WTC11 (cell line): ENCODE data around the gene ZC3H8.

Experiments
- ATF2 ChIP-seq: sonication (generic); formaldehyde crosslinking; IDR thresholded peaks from 2 replicates; pipeline ENCODE4 v1.8.1; 2022; ENCODE audit warnings: low read depth, missing genetic modification reagents, borderline replicate concordance
- ATF3 ChIP-seq: sonication (generic); formaldehyde crosslinking; conservative IDR thresholded peaks from 2 replicates; pipeline ENCODE4 v1.8.1; 2022; ENCODE audit warnings: mild to moderate bottlenecking, missing genetic modification reagents
- CREB1 ChIP-seq: sonication (generic); formaldehyde crosslinking; IDR thresholded peaks from 2 replicates; pipeline ENCODE4 v1.8.0; 2023; ENCODE audit warnings: mild to moderate bottlenecking, missing genetic modification reagents
- CREM ChIP-seq: sonication (generic); formaldehyde crosslinking; IDR thresholded peaks from 2 replicates; pipeline ENCODE4 v1.8.1; 2022; ENCODE audit warnings: mild to moderate bottlenecking, missing genetic modification reagents, moderate library complexity
- EMX1 ChIP-seq: fragments of 250-450 bp; sonication (Bioruptor Pico); IDR thresholded peaks from 2 replicates; pipeline ENCODE4 v1.8.0; 2021; ENCODE audit warnings: mild to moderate bottlenecking
- FOXK1 ChIP-seq: sonication (generic); formaldehyde crosslinking; IDR thresholded peaks from 2 replicates; pipeline ENCODE4 v1.8.0; 2022; ENCODE audit warnings: mild to moderate bottlenecking, moderate library complexity, missing genetic modification reagents
- NFE2L1 ChIP-seq: sonication (generic); formaldehyde crosslinking; IDR thresholded peaks from 2 replicates; pipeline ENCODE4 v1.8.1; 2023; ENCODE audit warnings: missing genetic modification reagents
- NR3C1 ChIP-seq: sonication (generic); formaldehyde crosslinking; conservative IDR thresholded peaks from 2 replicates; pipeline ENCODE4 v1.8.1; 2023; ENCODE audit warnings: low read depth, mild to moderate bottlenecking, missing genetic modification reagents
- USF1 ChIP-seq: sonication (generic); formaldehyde crosslinking; IDR thresholded peaks from 2 replicates; pipeline ENCODE4 v1.8.0; 2022; ENCODE audit warnings: mild to moderate bottlenecking, missing genetic modification reagents
- USF2 ChIP-seq: sonication (generic); formaldehyde crosslinking; IDR thresholded peaks from 2 replicates; pipeline ENCODE4 v1.8.1; 2023; ENCODE audit warnings: mild to moderate bottlenecking, missing genetic modification reagents, moderate library complexity
- ZNF138 ChIP-seq: sonication (generic); formaldehyde crosslinking; conservative IDR thresholded peaks from 2 replicates; pipeline ENCODE4 v1.8.1; 2022; ENCODE audit warnings: mild to moderate bottlenecking, moderate library complexity, missing genetic modification reagents
- TF ChIP-seq, protein P1 (sequence below): sonication (generic); formaldehyde crosslinking; IDR thresholded peaks from 2 replicates; pipeline ENCODE4 v1.8.1; 2022; ENCODE audit warnings: low read depth, mild to moderate bottlenecking, moderate library complexity, missing genetic modification reagents, borderline replicate concordance
- TF ChIP-seq, protein P2 (sequence below): fragments of 200-600 bp; IDR thresholded peaks from 2 replicates; pipeline ENCODE4 v1.8.0; 2022; ENCODE audit warnings: antibody characterized with exemption
- TF ChIP-seq, protein P3 (sequence below): sonication (generic); formaldehyde crosslinking; IDR thresholded peaks from 2 replicates; pipeline ENCODE4 v1.8.0; 2022; ENCODE audit warnings: mild to moderate bottlenecking, missing genetic modification reagents

- TF ChIP-seq, protein P1, sequence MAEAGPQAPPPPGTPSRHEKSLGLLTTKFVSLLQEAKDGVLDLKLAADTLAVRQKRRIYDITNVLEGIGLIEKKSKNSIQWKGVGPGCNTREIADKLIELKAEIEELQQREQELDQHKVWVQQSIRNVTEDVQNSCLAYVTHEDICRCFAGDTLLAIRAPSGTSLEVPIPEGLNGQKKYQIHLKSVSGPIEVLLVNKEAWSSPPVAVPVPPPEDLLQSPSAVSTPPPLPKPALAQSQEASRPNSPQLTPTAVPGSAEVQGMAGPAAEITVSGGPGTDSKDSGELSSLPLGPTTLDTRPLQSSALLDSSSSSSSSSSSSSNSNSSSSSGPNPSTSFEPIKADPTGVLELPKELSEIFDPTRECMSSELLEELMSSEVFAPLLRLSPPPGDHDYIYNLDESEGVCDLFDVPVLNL (CRISPR knock-in tag) = no peak
- no peak for TF ChIP-seq ZNF138 (CRISPR knock-in tag)
- TF ChIP-seq, protein P2, sequence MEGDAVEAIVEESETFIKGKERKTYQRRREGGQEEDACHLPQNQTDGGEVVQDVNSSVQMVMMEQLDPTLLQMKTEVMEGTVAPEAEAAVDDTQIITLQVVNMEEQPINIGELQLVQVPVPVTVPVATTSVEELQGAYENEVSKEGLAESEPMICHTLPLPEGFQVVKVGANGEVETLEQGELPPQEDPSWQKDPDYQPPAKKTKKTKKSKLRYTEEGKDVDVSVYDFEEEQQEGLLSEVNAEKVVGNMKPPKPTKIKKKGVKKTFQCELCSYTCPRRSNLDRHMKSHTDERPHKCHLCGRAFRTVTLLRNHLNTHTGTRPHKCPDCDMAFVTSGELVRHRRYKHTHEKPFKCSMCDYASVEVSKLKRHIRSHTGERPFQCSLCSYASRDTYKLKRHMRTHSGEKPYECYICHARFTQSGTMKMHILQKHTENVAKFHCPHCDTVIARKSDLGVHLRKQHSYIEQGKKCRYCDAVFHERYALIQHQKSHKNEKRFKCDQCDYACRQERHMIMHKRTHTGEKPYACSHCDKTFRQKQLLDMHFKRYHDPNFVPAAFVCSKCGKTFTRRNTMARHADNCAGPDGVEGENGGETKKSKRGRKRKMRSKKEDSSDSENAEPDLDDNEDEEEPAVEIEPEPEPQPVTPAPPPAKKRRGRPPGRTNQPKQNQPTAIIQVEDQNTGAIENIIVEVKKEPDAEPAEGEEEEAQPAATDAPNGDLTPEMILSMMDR = no peak
- TF ChIP-seq NR3C1 = no peak
- TF ChIP-seq FOXK1 (CRISPR knock-in tag) = no peak
- TF ChIP-seq, protein P3, sequence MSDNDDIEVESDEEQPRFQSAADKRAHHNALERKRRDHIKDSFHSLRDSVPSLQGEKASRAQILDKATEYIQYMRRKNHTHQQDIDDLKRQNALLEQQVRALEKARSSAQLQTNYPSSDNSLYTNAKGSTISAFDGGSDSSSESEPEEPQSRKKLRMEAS (CRISPR knock-in tag) = no peak
- TF ChIP-seq CREB1 (CRISPR knock-in tag) = no peak
- no peak for TF ChIP-seq USF1 (CRISPR knock-in tag)
- TF ChIP-seq ATF2 (CRISPR knock-in tag) = no peak
- TF ChIP-seq USF2 (CRISPR knock-in tag) = no peak
- TF ChIP-seq ATF3 (CRISPR knock-in tag) = no peak
- TF ChIP-seq NFE2L1 = no peak
- no peak for TF ChIP-seq CREM (CRISPR knock-in tag)
- TF ChIP-seq EMX1 = no peak
These were observed 2.7 kb upstream of the ZC3H8 start for GRCh38 chr2:112257575-112257974.
